K562 (cell line): Measurements from ENCODE around the gene MYLK4. TPM values are rescaled to one million over a fixed set of nuclear protein-coding genes. Genes with fewer than 3 reads are reported as not detected.

Experiments
- ATAC-seq: fragments of 200-7000 bp; cut with Tn5 transposase; 3 replicates; pipeline ENCODE4 v1.9.1; 2020; ENCODE audit warnings: moderate library complexity
- BruUV-seq: library from RNA; stranded (reverse); fragments of 400-500 nt; replicated peaks from 2 replicates; lab custom pipeline; 2021; lab: Mats Ljungman, UMichigan
- CTCF ChIA-PET: fragments of 300-600 bp; formaldehyde crosslinking; extraction: SDS; loops from one replicate; lab custom pipeline; 2021; ENCODE audit warnings: low intra/inter-chr PET ratio; lab: Yijun Ruan, JAX
- POLR2A ChIA-PET: fragments of 300-600, 350-650 bp; sonication (Branson Sonifier 250); formaldehyde crosslinking; extraction: SDS; loops from one replicate; lab custom pipeline; 2021; ENCODE audit warnings: antibody characterized with exemption, inconsistent platforms; lab: Yijun Ruan, JAX
- DNase-seq, 4 experiments: peaks; one replicate each; pipeline versions ENCODE4 v3.0.0 to v3.0.0-alpha.2; 2011 to 2018; ENCODE audit warnings: low spot score in 3 of 4, mixed read lengths in 3 of 4; ENCODE audit errors: extremely low read depth in 1 of 4
- FAIRE-seq: peaks from 2 replicates; lab custom pipeline; 2011; peaks lifted over from hg19 to GRCh38; lab: Jason Lieb, UNC
- H2AFZ ChIP-seq: 2 replicates; pipeline ENCODE4 v1.6.0; 2011; ENCODE audit warnings: low read depth, low read length, control low read depth, inconsistent platforms
- H3K27ac ChIP-seq: fragments of 200-600 bp; 3 replicates; pipeline ENCODE4 v1.8.0; 2011; ENCODE audit warnings: low read depth, mild to moderate bottlenecking, control low read depth, inconsistent platforms, low read length, moderate library complexity, mixed read lengths; ENCODE audit errors: extremely low read depth
- H3K27me3 ChIP-seq, 2 experiments: fragments of 300-600 bp in 1 of 2; 2 replicates in 1 of 2; 3 replicates in 1 of 2; pipeline versions ENCODE4 v1.6.0 to v1.8.0; 2011; ENCODE audit warnings: inconsistent platforms in 2 of 2, low read length in 2 of 2, mild to moderate bottlenecking in 1 of 2, mixed read lengths in 1 of 2, moderate library complexity in 1 of 2; ENCODE audit not compliant: control insufficient read depth in 2 of 2, insufficient read depth in 2 of 2
- H3K36me3 ChIP-seq: fragments of 300-600 bp; 3 replicates; pipeline ENCODE4 v1.8.0; 2011; ENCODE audit warnings: mild to moderate bottlenecking, low read length, inconsistent platforms; ENCODE audit not compliant: control insufficient read depth, insufficient read depth
- H3K4me1 ChIP-seq, 2 experiments: fragments of 200-600 bp in 1 of 2; replicated peaks in 1 of 2; 2 replicates in 1 of 2; 3 replicates in 1 of 2; pipeline versions ENCODE4 v1.5.1 to v1.8.0; 2011; ENCODE audit warnings: inconsistent platforms in 2 of 2, low read length in 2 of 2, mild to moderate bottlenecking in 1 of 2, mixed read lengths in 1 of 2, moderate library complexity in 1 of 2; ENCODE audit not compliant: control insufficient read depth in 2 of 2, insufficient read depth in 2 of 2
- H3K4me2 ChIP-seq: 2 replicates; pipeline ENCODE4 v1.6.1; 2011; ENCODE audit warnings: low read length, control low read depth, inconsistent platforms, mixed read lengths; ENCODE audit not compliant: insufficient read depth
- H3K4me3 ChIP-seq: fragments of 200-600 bp; sonication (generic), shearing (Covaris generic); 2 replicates; pipeline ENCODE4 v1.5.1; 2016; ENCODE audit warnings: control low read depth, inconsistent platforms
- H3K79me2 ChIP-seq: fragments of 200-600 bp; 3 replicates; pipeline ENCODE4 v1.8.0; 2011; ENCODE audit warnings: low read length, inconsistent platforms; ENCODE audit not compliant: control insufficient read depth, insufficient read depth
- H3K9ac ChIP-seq, 2 experiments: 2 replicates each; pipeline versions ENCODE4 v1.6.0 to v1.6.1; 2011; ENCODE audit warnings: low read depth in 2 of 2, low read length in 2 of 2, control low read depth in 1 of 2, inconsistent platforms in 1 of 2, mild to moderate bottlenecking in 1 of 2, mixed read lengths in 1 of 2; ENCODE audit not compliant: insufficient read depth in 1 of 2
- H3K9me1 ChIP-seq: one replicate; pipeline ENCODE4 v1.6.0; 2011; ENCODE audit warnings: inconsistent platforms, mild to moderate bottlenecking, low read length, moderate library complexity; ENCODE audit not compliant: control insufficient read depth, insufficient read depth
- H3K9me3 ChIP-seq: replicated peaks from 2 replicates; pipeline ENCODE4 v1.5.1; 2011; ENCODE audit warnings: low read depth, low read length, inconsistent platforms; ENCODE audit not compliant: control insufficient read depth, insufficient read depth
- H4K20me1 ChIP-seq: replicated peaks from 2 replicates; pipeline ENCODE4 v1.6.1; 2011; ENCODE audit warnings: low read length, inconsistent platforms, mixed read lengths; ENCODE audit not compliant: control insufficient read depth, insufficient read depth
- CHD4 ChIP-seq: fragments of 200-600 bp; sonication (generic); IDR thresholded peaks from 3 replicates; pipeline ENCODE4 v1.6.1; 2012; ENCODE audit warnings: low read depth, mild to moderate bottlenecking, mixed read lengths, low read length, inconsistent platforms; ENCODE audit not compliant: insufficient read depth, insufficient replicate concordance, poor library complexity, severe bottlenecking
- EGR1 ChIP-seq: fragments of 450-650 bp; conservative IDR thresholded peaks from 2 replicates; pipeline ENCODE4 v1.6.1; 2017; ENCODE audit warnings: mild to moderate bottlenecking
- KDM5B ChIP-seq: fragments of 200-600 bp; sonication (generic); IDR thresholded peaks from 2 replicates; pipeline ENCODE4 v1.6.1; 2012; ENCODE audit warnings: low read depth, mild to moderate bottlenecking, moderate library complexity, low read length, control low read depth, inconsistent platforms; ENCODE audit not compliant: insufficient replicate concordance
- LEF1 ChIP-seq: fragments of 450-650 bp; IDR thresholded peaks from 2 replicates; pipeline ENCODE4 v1.6.1; 2016; ENCODE audit warnings: mild to moderate bottlenecking
- MIER1 ChIP-seq: fragments of 450-650 bp; IDR thresholded peaks from 2 replicates; pipeline ENCODE4 v1.6.1; 2016; ENCODE audit warnings: antibody characterized with exemption, mild to moderate bottlenecking, low read depth
- NONO ChIP-seq, 2 experiments: fragments of 200-400 bp in 1 of 2; fragments of 450-650 bp in 1 of 2; formaldehyde crosslinking in 1 of 2; IDR thresholded peaks; 2 replicates each; pipeline ENCODE4 v1.6.1; 2017; ENCODE audit warnings: low read depth in 2 of 2, mild to moderate bottlenecking in 2 of 2, moderate library complexity in 2 of 2, low read length in 1 of 2
- PATZ1 ChIP-seq: fragments of 250-450 bp; sonication (Bioruptor Pico); IDR thresholded peaks from 2 replicates; pipeline ENCODE4 v1.5.0; 2020; ENCODE audit warnings: mild to moderate bottlenecking, borderline replicate concordance
- SAFB2 ChIP-seq: fragments of 200-400 bp; formaldehyde crosslinking; IDR thresholded peaks from 2 replicates; pipeline ENCODE4 v1.6.1; 2018; ENCODE audit warnings: borderline replicate concordance, low read length, low read depth, moderate library complexity; ENCODE audit not compliant: severe bottlenecking
- SRSF1 ChIP-seq: fragments of 200-400 bp; formaldehyde crosslinking; IDR thresholded peaks from 2 replicates; pipeline ENCODE4 v1.6.1; 2017; ENCODE audit warnings: mild to moderate bottlenecking, low read depth, low read length, moderate library complexity
- TRIM24 ChIP-seq, 2 experiments: fragments of 450-650 bp; IDR thresholded peaks; 2 replicates each; pipeline ENCODE4 v1.6.1; 2016
- WGBS: fragments of 100-300 bp; shearing (Covaris generic); methylation state at CpG from one replicate; pipeline ENCODE4 v1.1.6; 2016; ENCODE audit warnings: low coverage, mixed read lengths; ENCODE audit not compliant: insufficient coverage; ENCODE audit errors: missing lambda C conversion rate; 5-methylcytosine and 5-hydroxymethylcytosine counted together
- in situ Hi-C: fragments of 300-500 bp; cut with MboI; formaldehyde crosslinking; loops from 4 replicates; pipeline ENCODE4 v1.15.0; 2018; ENCODE audit warnings: inconsistent platforms, mixed read lengths
- intact Hi-C: fragments of 100-400 bp; cut with micrococcal nuclease; formaldehyde crosslinking; loops from 2 replicates; pipeline ENCODE4 v1.14.2; 2022
- polyA plus RNA-seq, 8 experiments: library from polyadenylated mRNA; depleted of rRNA in 4 of 8; stranded (reverse) in 5 of 8; unstranded in 3 of 8; fragments of >200 nt; fragmentation: Nextera tagmentation in 2 of 8; fragmentation: Illumina TruSeq in 1 of 8; extraction: Ambion mirVana in 2 of 8; extraction: Trizol in 1 of 8; gene quantifications; 2 replicates each; pipeline versions ENCODE4 v1.2.1 to v1.2.3, GENCODE V29; 2011 to 2014; ENCODE audit warnings: inconsistent platforms in 1 of 8, missing spikeins in 1 of 8
- total RNA-seq, 7 experiments: library from RNA; depleted of rRNA in 6 of 7; stranded (reverse); fragments of >200 nt in 6 of 7; fragmentation: Illumina TruSeq in 2 of 7; extraction: Trizol in 2 of 7; gene quantifications; 2 replicates each; pipeline versions ENCODE4 v1.2.1 to v1.2.3, GENCODE V29; 2011 to 2021; ENCODE audit warnings: low replicate concordance in 1 of 7

The MYLK4 gene
- total and polyA plus RNA-seq, 9 of the 15 experiments (the other 6 are each of a cell fraction or from before 2014, with no cell fraction given) = 0.01 to 0.15 (median 0.06) TPM

GRCh38 chr6:2646346-2646745 is 104.4 kb downstream of the MYLK4 start:
- no TSS peak for BruUV-seq
- intact Hi-C loops = no loop called here
- H3K36me3 ChIP-seq = no peaks in the 10 kb centered on the region
- H3K9me3 ChIP-seq = no peaks in the 10 kb centered on the region
- ATAC-seq (no peak), FAIRE-seq (no peak), DNase-seq (no peak)
- no peak overlapping the region for H2AFZ ChIP-seq
- no peaks in the 10 kb centered on the region for H3K79me2 ChIP-seq
- no peaks in the 10 kb centered on the region for H3K9me1 ChIP-seq
- no peak overlapping the region for H3K4me2 ChIP-seq
- H3K27me3 ChIP-seq = peaks cover 7 to 23% of the 10 kb centered on the region in 2 experiments
- H3K4me1 ChIP-seq = no peaks in the 10 kb centered on the region
- no peak overlapping the region for H3K27ac ChIP-seq
- ChIA-PET CTCF (no interaction called here), POLR2A (interaction anchor here (1.0 kb wide), 1 partner anchor 8 kb away, joined by 3 read pairs; no protein-coding TSS in a partner anchor)
- no peaks in the 10 kb centered on the region for H4K20me1 ChIP-seq
- in situ Hi-C loops = no loop called here
- H3K9ac ChIP-seq = no peak overlapping the region
- peak; percentile 51 for TF ChIP-seq EGR1
- TF ChIP-seq CHD4 = no peak
- H3K4me3 ChIP-seq = no peak overlapping the region
- 0% methylated on average over 3 of the region's 3 CpGs for WGBS

- peaks cover 29 to 44% of the 10 kb centered on the region in 2 experiments for H3K27me3 ChIP-seq
- intact Hi-C loops = no loop called here
- no peaks in the 10 kb centered on the region for H4K20me1 ChIP-seq
- FAIRE-seq (no peak), ATAC-seq (no peak), DNase-seq (no peak)
- no peak overlapping the region for H2AFZ ChIP-seq
- ChIA-PET CTCF (no interaction called here), POLR2A (interaction anchor here (0.7 to 1.2 kb wide), 4 partner anchors 9 to 974 kb away, joined by 3 to 5 read pairs (median 4); no protein-coding TSS in a partner anchor)
- no TSS peak for BruUV-seq
- H3K4me2 ChIP-seq = no peak overlapping the region
- no peak overlapping the region for H3K27ac ChIP-seq
- WGBS = 2% methylated on average over 5 of the region's 5 CpGs
- H3K36me3 ChIP-seq = no peaks in the 10 kb centered on the region
- H3K79me2 ChIP-seq = no peaks in the 10 kb centered on the region
- no peaks in the 10 kb centered on the region for H3K9me3 ChIP-seq
- no peaks in the 10 kb centered on the region for H3K4me1 ChIP-seq
- in situ Hi-C loops = no loop called here
- H3K9me1 ChIP-seq = no peaks in the 10 kb centered on the region
- no peak overlapping the region for H3K4me3 ChIP-seq
- H3K9ac ChIP-seq = no peak overlapping the region
- TF ChIP-seq SRSF1 (no peak), LEF1 (no peak), KDM5B (no peak), TRIM24 (IDR thresholded peaks at IDR 0.05) (no peak), SAFB2 (no peak), PATZ1 (CRISPR knock-in tag) (no peak), MIER1 (no peak), NONO (IDR thresholded peaks at IDR 0.05; ENCODE audit: low read depth in 2 of 2, low read length in 1 of 2) (no peak)
Observed at GRCh38 chr6:2643935-2644539, 106.7 kb downstream of the MYLK4 start.
